ENCODE results near the gene AKAP13.
"Not testable (repeated sequence)": the region's sequence is repeated elsewhere in the genome, so short reads cannot be mapped to it uniquely, and the experiment has no call there.

The AKAP13 gene

DNA sequence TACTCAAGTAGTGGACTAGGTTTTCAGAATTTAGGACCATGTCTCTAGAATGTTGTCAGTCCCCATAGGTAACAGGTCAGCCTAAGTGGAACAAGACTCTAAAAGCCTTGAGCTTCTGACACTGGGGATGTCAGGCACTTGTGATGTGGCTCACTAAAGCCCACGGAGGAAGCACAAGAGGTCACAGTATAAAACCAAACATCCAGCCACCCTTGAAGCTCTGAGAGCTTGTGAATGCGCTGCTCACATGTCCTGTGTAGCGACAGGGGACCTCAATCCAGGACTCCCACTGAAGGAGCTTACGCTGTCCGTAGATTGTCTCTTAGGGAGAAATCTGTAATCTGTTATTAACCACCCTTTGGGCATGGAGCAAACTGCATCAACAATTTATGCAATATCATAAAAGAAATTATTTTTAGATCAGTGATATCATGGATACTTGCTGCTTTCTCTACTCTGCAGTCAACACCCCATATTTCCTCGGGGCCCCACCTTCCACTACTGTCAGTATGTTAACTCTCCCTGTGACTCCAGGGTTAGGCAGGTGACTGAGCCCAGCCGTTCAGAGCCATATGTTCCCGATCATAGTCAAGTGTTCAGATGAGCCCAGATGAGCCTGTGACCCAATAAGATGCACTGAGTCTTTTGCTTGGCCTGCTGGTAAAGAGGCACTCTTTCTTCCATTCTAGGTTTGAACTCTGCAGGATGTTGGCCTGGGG is 32.2 kb upstream of the AKAP13 start:
- not testable (repeated sequence) for DNase-seq (ENCODE audit: low spot score)

DNA sequence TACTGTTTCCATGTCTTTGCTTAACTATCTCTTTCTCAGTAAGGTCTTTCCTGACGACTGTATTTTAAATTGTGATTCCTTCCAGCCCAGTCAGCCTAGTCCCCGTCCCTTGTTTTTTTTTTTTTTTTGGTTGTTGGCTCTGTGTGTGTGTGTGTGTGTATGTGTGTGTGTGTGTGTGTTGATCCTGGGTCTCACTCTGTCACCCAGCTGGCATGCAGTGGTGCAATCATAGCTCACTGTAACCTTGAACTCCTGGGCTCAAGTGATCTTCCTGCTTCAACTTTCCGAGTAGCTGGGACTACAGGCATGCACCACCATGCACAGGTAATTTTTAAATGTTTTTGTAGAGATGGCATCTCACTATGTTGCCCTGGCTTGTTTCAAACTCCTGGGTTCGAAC is 31.3 kb upstream of the AKAP13 start:
- DNase-seq (ENCODE audit: low spot score) = not testable (repeated sequence)

DNA sequence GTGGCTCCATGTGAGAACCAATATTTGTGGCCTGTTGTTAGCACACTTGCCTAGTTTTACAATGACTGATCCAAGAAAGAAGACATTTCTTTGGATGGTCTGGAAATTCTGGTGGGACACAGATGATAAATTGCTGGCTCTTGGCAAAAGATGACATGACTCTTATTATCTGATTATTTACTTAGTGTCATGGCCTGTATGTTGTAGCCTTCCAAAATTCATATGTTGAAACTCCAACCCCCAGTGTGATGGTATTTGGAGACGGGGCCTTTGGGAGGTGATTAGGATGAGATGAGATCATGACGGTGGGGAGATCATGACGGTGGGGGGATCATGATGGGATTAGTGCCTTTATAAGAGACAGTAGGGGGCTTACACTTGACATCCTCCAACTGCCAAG is 30.0 kb upstream of the AKAP13 start:
- DNase-seq (ENCODE audit: low spot score) = no peak

DNA sequence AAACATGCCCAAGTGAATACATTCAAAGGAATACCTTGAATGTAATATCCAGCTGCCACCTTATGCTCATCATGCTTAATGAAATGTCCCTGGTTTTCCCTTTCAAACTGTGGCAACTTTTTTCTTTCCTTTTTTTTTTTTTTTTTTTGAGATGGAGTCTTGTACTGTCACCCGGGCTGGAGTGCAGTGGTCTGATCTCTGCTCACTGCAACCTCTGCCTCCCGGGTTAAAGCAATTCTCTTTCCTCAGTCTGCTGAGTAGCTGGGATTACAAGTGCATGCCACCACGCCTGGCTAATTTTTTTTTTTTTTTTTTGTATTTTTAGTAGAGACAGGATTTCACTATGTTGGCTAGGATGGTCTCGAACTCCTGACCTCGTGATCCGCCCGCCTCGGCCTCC is 28.9 kb upstream of the AKAP13 start:
- not testable (repeated sequence) for DNase-seq (ENCODE audit: low spot score)

DNA sequence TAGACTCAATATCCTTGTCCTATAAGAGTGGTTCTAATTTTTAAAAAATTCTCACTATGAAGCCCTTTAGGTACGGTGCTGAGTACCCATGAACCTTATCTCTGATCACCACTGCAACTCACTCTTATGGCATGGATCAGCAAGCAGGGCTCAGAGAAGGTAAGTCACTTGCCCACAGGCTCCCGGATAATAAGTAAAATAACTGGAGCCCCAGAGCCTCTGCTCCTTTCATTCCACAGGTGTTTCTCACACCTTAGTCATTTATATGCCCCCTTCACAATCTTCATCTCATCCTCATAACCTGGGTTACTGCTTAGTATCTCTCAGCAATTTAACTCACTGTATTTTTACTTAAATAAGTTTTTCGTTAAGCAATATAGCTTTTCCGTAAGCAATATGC is 28.4 kb upstream of the AKAP13 start:
- DNase-seq (ENCODE audit: low spot score) = no peak

DNA sequence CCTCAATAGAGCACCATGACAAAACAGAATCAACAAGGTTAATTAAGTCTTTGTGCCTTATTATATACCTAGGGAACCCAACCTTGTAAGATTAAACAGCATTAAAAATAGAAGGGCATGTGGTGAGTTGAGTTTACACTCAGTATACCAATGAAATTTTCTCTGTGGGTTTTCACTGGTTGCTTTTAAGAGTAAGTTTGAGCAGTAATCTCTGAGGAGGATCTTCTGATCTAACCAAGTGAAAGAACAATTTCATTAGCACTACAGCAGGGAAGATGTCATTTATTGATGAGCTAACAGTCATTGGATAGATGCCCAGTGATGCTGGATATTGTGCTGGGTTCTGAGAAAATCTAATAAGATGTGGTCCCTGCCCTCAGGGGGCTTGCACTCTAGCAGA is 26.9 kb upstream of the AKAP13 start:
- DNase-seq (ENCODE audit: low spot score) = no peak

DNA sequence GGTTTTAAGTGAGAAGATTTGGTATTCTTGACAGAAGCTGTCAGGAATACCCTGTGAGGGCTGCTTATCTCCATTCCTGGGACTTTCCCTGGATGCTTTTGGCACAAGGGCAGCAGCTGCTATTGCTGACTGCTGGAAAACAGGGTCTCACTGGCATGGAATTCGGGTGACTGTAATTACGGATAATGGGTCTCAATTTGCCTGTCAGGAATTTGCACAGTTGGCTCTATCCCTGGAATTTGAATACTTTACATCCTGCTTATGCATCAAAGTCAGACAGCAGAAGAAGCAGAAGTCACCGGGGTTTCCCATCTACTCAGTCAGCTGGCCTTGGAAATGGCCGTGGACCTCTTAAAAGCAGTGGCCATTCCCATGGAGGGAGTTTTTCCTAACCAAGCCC is 25.9 kb upstream of the AKAP13 start:
- peak; percentile 13 for DNase-seq (ENCODE audit: low spot score)

DNA sequence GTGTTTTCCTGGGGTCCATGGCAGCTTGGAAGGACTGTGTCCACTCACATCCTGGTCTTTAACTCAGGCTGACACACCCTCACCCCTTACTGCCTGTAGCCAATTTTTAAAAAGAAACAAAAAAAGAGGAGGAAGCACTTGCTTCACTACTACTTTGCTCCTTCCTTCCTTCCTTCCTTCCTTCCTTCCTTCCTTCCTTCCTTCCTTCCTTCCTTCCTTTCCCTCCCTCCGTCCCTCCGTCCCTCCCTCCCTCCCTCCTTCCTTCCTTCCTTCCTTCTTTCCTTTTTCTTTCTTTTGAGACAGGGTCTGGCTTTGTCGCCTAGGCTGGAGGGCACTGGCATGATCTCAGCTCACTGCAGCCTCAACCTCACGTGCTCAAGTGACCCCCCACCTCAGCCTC is 25.5 kb upstream of the AKAP13 start:
- DNase-seq (ENCODE audit: low spot score) = no peak

DNA sequence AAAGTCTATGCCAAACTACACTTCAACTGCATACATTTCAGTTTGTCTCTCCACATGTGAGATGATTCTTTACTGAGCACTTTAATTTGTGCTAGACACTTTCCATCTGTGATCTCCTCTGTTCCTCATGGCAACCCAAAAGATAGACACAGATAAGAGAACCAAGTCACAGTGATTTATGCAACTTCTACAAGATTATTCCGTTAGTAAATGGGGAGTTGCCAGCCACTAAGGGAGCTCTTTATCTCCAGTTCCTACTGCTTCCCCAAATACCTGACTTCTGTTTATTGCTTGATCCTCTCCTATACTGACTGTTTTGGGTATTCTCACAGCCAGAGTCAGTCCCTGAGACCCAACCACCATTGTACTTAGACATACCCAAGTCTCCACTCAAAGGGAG is 24.1 kb upstream of the AKAP13 start:
- no peak for DNase-seq (ENCODE audit: low spot score)

DNA sequence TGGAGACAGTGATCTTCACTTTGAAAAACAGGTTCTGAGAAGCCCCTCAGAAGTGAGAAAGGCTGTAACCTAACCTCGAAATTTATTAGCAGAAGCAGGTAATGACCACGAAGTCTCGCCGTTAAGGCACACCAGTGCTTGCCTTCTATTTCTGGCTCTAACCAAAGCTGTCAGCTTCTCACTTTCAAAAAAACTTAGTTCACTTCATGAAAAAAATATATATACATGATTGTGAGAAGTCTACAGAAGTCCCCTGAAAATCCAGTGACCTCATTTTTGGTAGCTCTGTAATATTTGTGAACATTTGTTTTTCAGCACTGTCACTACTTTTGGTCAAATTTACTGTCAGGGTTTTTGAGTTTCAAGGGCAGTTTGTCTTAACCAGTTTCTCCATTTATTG is 19.1 kb upstream of the AKAP13 start:
- DNase-seq (ENCODE audit: low spot score) = no peak

DNA sequence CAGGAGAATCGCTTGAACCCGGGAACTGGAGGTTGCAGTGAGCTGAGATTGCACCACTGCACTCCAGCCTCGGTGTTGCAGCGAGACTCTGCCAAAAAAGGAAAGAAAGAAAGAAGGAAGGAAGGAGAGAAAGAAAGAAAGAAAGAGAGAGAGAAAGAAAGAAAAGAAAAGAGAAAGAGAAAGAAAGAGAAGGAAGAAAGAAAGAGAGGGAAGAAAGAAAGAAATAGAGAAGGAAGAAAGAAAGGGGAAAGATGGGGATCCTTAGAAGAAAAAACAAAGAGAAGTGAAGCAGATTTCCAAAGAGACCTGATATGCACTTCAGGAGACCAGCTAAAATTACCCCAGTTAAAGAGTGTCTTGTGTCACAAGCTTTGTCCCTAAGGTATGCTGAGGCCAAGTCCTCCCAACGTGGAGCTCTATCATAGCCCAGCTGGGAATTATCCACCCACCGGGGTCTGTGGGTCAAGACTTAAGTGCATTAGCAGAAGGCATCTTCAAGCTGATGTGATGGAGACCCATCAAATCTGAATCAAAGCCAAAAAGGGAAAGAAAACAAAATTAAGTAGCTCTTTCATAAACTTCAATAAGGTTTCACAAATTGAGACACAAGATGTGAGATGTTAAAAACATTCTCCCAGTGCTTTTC is 17.8 kb upstream of the AKAP13 start:
- DNase-seq (ENCODE audit: low spot score) = no peak

DNA sequence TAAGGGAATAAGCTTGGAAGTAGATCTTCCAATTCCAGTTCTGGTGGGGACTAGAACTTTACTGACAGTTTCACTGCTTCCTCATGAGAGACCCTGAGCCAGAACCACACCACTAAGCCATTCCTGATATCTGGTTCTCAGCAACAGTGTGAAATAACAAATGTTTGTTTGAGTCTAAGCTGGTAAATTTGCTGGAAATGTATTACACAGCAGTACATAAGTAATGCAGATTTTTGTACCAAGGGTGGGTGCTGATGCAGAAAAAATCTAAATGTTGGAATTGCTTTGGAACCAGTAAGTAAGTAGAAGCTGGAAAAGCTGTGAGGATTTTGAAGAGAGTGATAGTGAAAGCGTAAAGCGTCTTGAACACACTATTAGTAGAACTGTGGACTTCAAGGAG is 14.4 kb upstream of the AKAP13 start:
- DNase-seq (ENCODE audit: low spot score) = no peak

DNA sequence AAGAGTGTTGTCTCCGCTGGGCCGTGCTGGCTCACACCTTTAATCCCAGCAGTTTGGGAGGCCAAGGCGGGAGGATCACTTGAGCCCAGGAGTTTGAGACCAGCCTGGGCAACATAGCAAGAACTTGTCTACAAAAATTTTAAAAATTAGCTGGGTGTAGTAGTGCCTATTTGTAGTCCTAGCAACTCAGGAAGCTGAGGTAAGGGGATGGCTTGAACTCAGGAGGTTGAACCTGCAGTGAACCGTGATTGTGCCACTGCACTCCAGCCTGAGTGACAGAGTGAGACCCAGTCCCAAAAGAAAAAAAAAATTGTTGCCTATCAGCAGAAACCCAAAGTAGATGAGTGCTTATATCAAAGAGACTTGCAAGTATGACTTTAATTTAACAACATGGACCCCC is 12.7 kb upstream of the AKAP13 start:
- no peak for DNase-seq (ENCODE audit: low spot score)

DNA sequence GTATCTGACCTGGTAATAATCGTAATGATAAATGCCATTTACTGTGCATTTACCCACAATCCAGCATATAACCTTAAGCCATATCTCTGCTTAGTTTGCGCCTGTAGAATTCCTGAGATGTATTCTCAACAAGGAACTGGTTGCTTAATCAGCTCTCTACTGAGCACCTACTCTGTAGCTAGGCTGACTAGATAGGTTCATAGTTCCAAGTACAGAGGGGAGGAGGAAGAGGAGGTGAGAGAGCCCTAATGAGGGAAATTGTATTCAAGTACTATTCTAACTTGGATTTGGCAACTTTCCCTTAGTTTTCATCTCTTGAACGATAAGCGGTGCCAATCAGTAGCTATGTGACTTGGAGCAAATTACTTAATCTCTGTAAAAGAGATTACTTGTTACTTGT is 5.6 kb upstream of the AKAP13 start:
- no peak for DNase-seq (ENCODE audit: low spot score)

DNA sequence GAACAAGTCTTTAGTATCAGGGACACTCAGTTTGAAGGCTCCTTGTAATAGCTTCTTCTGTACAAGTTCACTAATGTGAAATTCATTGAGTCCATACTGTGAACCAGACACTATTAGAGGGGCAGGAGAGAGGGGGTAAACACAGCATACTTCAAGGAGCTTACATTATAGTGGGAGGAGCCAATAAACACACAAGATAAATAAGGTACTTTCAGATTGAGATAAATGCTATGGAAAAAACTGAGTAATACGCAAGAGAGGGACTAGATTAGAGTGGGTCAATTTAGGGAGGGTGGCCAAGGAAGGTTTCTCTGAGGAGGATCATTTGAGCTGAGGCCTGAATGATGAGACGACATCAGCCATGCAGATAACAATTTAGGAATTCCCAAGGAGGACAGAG is 3.1 kb upstream of the AKAP13 start:
- no peak for DNase-seq (ENCODE audit: low spot score)

DNA sequence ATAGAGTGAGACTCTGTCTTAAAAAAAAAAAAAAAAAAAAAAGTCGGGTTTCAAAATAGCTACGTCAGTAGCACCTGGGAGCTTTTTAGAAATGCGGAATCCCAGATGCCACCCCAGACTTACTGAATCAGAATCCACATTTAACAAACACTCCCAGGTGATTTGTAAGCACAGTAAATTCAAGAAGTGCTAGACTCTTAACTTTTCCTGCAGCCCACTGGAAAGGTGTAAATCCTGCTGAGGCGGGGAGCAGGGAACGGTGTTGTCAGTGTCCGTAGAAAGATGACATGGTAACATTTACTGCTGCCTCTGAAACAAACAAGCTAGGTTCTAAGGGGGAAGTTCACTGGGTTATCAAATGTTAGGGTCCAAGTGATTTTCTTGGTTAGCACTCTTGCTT is 2.4 kb upstream of the AKAP13 start:
- no peak for DNase-seq (ENCODE audit: low spot score)

DNA sequence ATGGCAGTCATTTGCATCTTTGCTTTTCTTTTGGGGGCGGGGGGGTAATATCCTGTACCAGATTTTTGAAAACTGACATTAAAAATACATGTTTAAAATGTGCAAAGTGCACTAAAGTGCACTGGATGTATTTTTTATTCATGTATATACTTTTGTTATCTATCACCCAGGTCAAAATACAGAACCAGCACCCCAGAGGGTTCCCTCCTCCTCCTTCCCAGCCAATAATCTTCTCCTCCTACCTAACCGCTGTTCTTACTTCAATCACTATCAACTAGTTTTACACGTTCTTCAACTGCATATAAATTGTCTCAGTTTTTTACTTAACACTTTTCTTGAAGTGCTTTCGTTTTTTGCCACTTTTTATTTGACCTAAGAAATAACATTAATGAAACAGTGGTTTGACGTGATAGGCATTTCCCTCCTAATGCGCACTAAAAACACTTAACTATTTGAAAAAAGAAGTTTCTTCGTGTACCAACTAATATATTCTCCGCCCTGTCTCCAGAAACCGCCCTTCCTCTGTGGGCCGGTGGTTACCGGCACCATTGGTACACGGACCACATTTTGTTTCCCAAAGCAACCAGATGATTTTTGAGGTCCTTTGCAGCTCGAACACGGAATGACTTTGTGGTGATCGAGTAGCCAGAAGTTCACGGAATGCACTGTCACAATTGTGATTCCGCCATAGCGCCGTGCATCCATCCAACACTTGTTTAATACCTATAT is 836 bp upstream of the AKAP13 start:
- DNase-seq (ENCODE audit: low spot score) = peak; percentile 14

DNA sequence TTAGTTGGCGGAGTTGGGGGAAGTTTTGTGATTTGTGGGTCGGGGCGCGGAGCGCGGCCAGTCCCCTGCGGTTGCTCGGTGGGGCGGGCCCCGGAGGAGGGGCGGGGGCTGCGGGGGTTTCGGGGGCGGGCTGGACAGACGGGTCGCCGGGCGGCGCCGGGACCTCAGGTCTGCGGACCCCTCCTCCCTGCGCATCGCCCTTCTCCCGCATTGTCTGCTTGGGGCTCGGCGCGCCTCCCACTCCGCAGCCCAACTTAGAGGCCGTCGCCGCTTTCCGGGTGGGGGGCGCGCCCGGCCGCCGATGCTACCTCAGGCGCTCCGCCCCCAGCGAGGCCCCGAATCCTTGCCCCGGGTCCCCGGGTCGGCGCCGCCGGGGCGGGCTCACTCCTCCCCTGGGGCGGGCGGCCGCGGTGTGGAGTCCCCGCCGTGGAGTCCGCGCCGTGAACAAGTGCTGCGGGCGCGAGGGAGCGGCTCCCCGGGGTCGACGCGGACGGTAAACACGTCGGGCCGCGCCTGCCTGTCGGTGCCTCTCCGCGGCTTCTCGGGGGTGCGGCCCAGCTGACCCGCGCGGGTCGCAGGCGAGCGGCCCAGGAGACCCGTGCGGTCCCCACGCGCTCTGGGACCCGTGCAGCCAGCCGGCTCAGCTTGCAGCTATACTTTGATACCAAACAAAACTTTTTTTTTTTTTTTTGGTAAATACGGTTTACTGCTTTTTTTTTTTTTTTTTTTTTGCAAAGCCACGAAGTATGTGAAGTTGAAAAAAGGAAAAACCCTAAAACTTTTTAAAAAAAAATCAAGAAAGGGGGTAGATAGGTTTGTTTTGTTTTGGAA is 624 bp downstream of the AKAP13 start:
- DNase-seq (ENCODE audit: low spot score) = peak; percentile 60

DNA sequence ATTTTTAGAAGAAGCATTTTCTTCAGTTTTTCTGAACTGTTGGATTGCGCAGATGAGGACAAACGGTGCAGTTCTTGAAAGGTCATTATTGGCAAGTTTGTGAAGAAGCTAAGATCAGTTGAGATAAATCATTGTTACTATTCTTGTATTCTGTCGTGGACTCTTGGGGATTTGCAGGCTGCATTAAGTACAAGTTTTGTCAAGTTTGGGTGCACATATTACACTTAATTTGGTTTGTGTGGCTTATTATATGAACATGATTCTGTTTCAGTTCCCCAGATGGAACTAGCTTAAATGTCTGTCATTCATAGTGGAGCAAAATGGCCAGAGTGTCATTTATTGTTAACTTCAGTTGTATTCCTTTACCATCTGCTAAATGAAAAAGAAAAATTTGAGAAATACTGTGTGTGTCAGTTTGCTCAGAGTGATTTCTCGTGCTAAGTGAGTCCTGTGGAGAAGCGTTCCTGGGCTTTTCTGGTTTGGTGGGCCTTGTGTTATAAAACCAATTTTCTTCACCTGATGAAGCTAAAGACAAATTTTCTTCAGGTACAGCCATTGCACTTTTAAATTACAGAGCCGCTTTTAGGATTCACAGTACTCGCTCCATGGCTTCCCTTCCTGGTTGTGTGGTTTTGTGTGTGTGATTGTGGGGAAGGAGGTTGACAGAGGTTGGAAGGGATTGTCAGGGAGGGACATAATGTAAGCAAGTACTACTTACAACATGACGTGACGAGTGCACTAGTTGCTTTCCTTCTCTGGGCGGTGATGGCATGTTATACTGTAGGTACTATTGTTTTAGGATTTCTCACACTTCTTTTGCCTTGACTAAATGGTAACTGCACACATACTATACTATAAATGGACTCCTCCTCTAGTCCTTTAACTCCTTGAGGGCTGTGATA is 1.7 kb downstream of the AKAP13 start:
- DNase-seq (ENCODE audit: low spot score) = no peak

DNA sequence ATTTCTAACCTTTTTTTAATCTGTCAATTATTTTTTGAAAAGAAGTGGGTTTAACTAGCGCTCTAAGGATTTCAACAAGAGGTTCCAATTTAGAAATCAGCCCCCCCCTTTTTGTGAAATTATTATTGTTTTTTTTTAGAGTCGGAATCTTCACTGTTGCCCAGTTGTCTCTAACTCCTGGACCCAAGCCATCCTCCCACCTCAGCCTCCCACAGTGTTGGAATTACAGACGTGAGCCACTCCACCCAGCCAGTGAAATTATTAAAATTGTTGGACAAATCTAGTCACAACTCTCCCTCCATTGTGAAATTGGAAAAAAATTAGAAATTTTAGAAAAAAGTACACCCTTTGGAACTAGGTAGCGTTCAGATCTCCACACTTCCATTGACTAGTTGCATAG is 2.5 kb downstream of the AKAP13 start:
- no peak for DNase-seq (ENCODE audit: low spot score)

DNA sequence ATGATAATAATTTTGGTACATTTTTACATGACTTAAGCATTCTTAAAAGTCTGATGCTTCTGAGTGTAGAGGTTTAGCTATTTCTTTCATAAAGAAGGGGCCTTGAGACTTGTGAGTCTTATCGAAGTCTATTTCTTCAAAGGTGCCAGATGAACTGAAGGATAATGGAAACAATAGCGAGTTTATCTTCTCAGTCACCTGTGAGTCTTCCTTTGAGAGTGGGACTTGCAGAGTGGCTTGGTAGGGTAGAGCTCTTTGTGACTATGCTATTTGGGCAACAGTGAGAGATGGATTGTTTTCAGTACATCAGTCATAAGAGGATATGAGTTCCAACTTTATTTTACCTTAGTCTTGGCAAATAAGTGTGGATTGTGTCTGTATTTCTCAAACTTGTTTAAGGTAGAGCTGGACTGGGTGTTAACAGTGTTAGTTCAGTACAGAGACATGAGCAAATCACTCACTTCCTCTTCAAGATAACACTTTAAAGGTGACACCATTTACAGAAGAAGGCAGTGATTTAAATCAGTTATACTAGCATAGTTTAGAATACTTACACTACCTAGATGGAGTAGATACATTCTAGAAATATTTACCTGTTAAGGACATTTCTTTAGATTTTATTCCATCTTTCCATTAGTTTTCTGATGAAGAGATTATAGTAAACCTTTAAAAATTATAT is 3.2 kb downstream of the AKAP13 start:
- no peak for DNase-seq (ENCODE audit: low spot score)

Measured in AG08396 (cell line).